IPS-18a (cell line): Measurements from ENCODE around the gene IL18RAP.

ENCODE experiments used
- H3K27ac ChIP-seq: one replicate; pipeline ENCODE4 v1.5.1; 2013; ENCODE audit warnings: low read length
- H3K27me3 ChIP-seq: one replicate; pipeline ENCODE4 v1.6.1; 2013; ENCODE audit warnings: mild to moderate bottlenecking, low read length; ENCODE audit not compliant: control insufficient read depth, insufficient read depth
- H3K36me3 ChIP-seq: one replicate; pipeline ENCODE4 v1.6.1; 2013; ENCODE audit warnings: low read depth, low read length; ENCODE audit not compliant: control insufficient read depth
- H3K4me1 ChIP-seq: one replicate; pipeline ENCODE4 v1.6.1; 2013; ENCODE audit warnings: low read depth, low read length; ENCODE audit not compliant: control insufficient read depth
- H3K4me3 ChIP-seq: one replicate; pipeline ENCODE4 v1.5.1; 2013; ENCODE audit warnings: low read length
- H3K9ac ChIP-seq: one replicate; pipeline ENCODE4 v1.6.1; 2013; ENCODE audit warnings: mild to moderate bottlenecking, low read length, moderate library complexity
- H3K9me3 ChIP-seq: one replicate; pipeline ENCODE4 v1.6.1; 2013; ENCODE audit warnings: low read depth, low read length; ENCODE audit not compliant: control insufficient read depth

The IL18RAP gene

GRCh38 chr2:102424754-102425153 is 1.8 kb downstream of the IL18RAP start:
- Histone ChIP-seq H3K4me1 (no peaks in the 10 kb centered on the region), H3K9me3 (no peaks in the 10 kb centered on the region), H3K27me3 (no peaks in the 10 kb centered on the region), H3K4me3 (no peak overlapping the region), H3K27ac (no peak overlapping the region), H3K36me3 (no peaks in the 10 kb centered on the region), H3K9ac (no peak overlapping the region)

GRCh38 chr2:102425441-102426132 is 2.6 kb downstream of the IL18RAP start:
- Histone ChIP-seq H3K4me3 (no peak overlapping the region), H3K9me3 (no peaks in the 10 kb centered on the region), H3K27ac (no peak overlapping the region), H3K4me1 (no peaks in the 10 kb centered on the region), H3K27me3 (no peaks in the 10 kb centered on the region), H3K36me3 (no peaks in the 10 kb centered on the region), H3K9ac (no peak overlapping the region)

- Histone ChIP-seq H3K27me3 (no peaks in the 10 kb centered on the region), H3K9me3 (no peaks in the 10 kb centered on the region), H3K4me3 (no peak overlapping the region), H3K9ac (no peak overlapping the region), H3K4me1 (no peaks in the 10 kb centered on the region), H3K36me3 (no peaks in the 10 kb centered on the region), H3K27ac (no peak overlapping the region)
Observed at GRCh38 chr2:102427249-102427648, 4.3 kb downstream of the IL18RAP start.

GRCh38 chr2:102428573-102428972 is 5.6 kb downstream of the IL18RAP start:
- H3K36me3 ChIP-seq = no peaks in the 10 kb centered on the region

GRCh38 chr2:102432386-102432785 is 9.4 kb downstream of the IL18RAP start:
- Histone ChIP-seq H3K9ac (no peak overlapping the region), H3K27ac (no peak overlapping the region), H3K9me3 (no peaks in the 10 kb centered on the region), H3K4me1 (no peaks in the 10 kb centered on the region), H3K4me3 (no peak overlapping the region), H3K27me3 (no peaks in the 10 kb centered on the region), H3K36me3 (no peaks in the 10 kb centered on the region)

More at GRCh38 chr2:102428573-102428972, 5.6 kb downstream of the IL18RAP start:
- Histone ChIP-seq H3K4me3 (no peak overlapping the region), H3K4me1 (no peaks in the 10 kb centered on the region), H3K27me3 (no peaks in the 10 kb centered on the region), H3K9me3 (no peaks in the 10 kb centered on the region), H3K27ac (no peak overlapping the region), H3K9ac (no peak overlapping the region)

GRCh38 chr2:102433973-102434654 is 11.2 kb downstream of the IL18RAP start:
- Histone ChIP-seq H3K9me3 (no peaks in the 10 kb centered on the region), H3K4me3 (no peak overlapping the region), H3K27ac (no peak overlapping the region), H3K36me3 (no peaks in the 10 kb centered on the region), H3K4me1 (no peaks in the 10 kb centered on the region), H3K9ac (no peak overlapping the region), H3K27me3 (no peaks in the 10 kb centered on the region)

GRCh38 chr2:102434655-102435381 is 11.9 kb downstream of the IL18RAP start:
- H3K4me1 ChIP-seq = no peaks in the 10 kb centered on the region
- H3K27ac ChIP-seq = no peak overlapping the region
- no peak overlapping the region for H3K9ac ChIP-seq
- H3K27me3 ChIP-seq = no peaks in the 10 kb centered on the region
- no peaks in the 10 kb centered on the region for H3K36me3 ChIP-seq
- no peak overlapping the region for H3K4me3 ChIP-seq
- no peaks in the 10 kb centered on the region for H3K9me3 ChIP-seq

GRCh38 chr2:102435741-102436140 is 12.8 kb downstream of the IL18RAP start:
- Histone ChIP-seq H3K36me3 (no peaks in the 10 kb centered on the region), H3K27me3 (no peaks in the 10 kb centered on the region), H3K27ac (no peak overlapping the region), H3K4me3 (no peak overlapping the region), H3K9me3 (no peaks in the 10 kb centered on the region), H3K9ac (no peak overlapping the region), H3K4me1 (no peaks in the 10 kb centered on the region)

GRCh38 chr2:102436323-102436722 is 13.4 kb downstream of the IL18RAP start:
- no peak overlapping the region for H3K4me3 ChIP-seq
- H3K9me3 ChIP-seq = no peaks in the 10 kb centered on the region
- H3K27ac ChIP-seq = no peak overlapping the region
- H3K9ac ChIP-seq = no peak overlapping the region
- no peaks in the 10 kb centered on the region for H3K36me3 ChIP-seq
- H3K4me1 ChIP-seq = no peaks in the 10 kb centered on the region
- H3K27me3 ChIP-seq = no peaks in the 10 kb centered on the region

- Histone ChIP-seq H3K9me3 (no peaks in the 10 kb centered on the region), H3K27me3 (no peaks in the 10 kb centered on the region), H3K9ac (no peak overlapping the region), H3K36me3 (no peaks in the 10 kb centered on the region), H3K27ac (no peak overlapping the region), H3K4me3 (no peak overlapping the region), H3K4me1 (no peaks in the 10 kb centered on the region)
Observed at GRCh38 chr2:102437122-102437521, 14.2 kb downstream of the IL18RAP start.

- Histone ChIP-seq H3K27ac (no peak overlapping the region), H3K36me3 (no peaks in the 10 kb centered on the region), H3K4me1 (no peaks in the 10 kb centered on the region), H3K27me3 (no peaks in the 10 kb centered on the region), H3K9me3 (no peaks in the 10 kb centered on the region), H3K9ac (no peak overlapping the region), H3K4me3 (no peak overlapping the region)
Observed at GRCh38 chr2:102438111-102438510, 15.2 kb downstream of the IL18RAP start.
